GM15510 (cell line): Measurements from ENCODE around the gene PSPH.

Experiments
- POLR2A ChIP-seq: IDR thresholded peaks from 3 replicates; pipeline ENCODE4 v1.6.1; 2011; ENCODE audit warnings: borderline replicate concordance; ENCODE audit not compliant: insufficient read length; ENCODE audit errors: extremely low read depth

The PSPH gene

GRCh38 chr7:56051339-56052191 is at the start of gene PSPH, which contains the start of gene CCT6A:
Gene PSPH, minus strand, starts transcription at chr7:56051444. Its CDS starts 30,232 bp downstream, at chr7:56021212.
Gene CCT6A, plus strand, starts transcription at chr7:56051765. Its CDS starts 84 bp downstream, at chr7:56051849.
- peak; percentile 89 for TF ChIP-seq POLR2A

GRCh38 chr7:56099653-56100052 is 48.4 kb upstream of the PSPH start:
- no peak for TF ChIP-seq POLR2A

GRCh38 chr7:56097700-56098099 is 46.5 kb upstream of the PSPH start:
- TF ChIP-seq POLR2A = no peak

GRCh38 chr7:56092789-56093531 is 41.7 kb upstream of the PSPH start, which contains the start of gene PHKG1:
Gene PHKG1, minus strand, starts transcription at chr7:56092952. Its CDS starts 4,011 bp downstream, at chr7:56088941.
- TF ChIP-seq POLR2A = no peak

- TF ChIP-seq POLR2A = no peak
Measured at GRCh38 chr7:56091591-56091990, 40.3 kb upstream of the PSPH start.

- TF ChIP-seq POLR2A = no peak
Measured at GRCh38 chr7:56087445-56087844, 36.2 kb upstream of the PSPH start.

- no peak for TF ChIP-seq POLR2A
Measured at GRCh38 chr7:56086761-56087160, 35.5 kb upstream of the PSPH start.

- no peak for TF ChIP-seq POLR2A
Measured at GRCh38 chr7:56083150-56083785, 32.0 kb upstream of the PSPH start.

- no peak for TF ChIP-seq POLR2A
Measured at GRCh38 chr7:56081626-56082340, 30.5 kb upstream of the PSPH start.

- TF ChIP-seq POLR2A = no peak
Measured at GRCh38 chr7:56079450-56080185, 28.4 kb upstream of the PSPH start.

GRCh38 chr7:56078196-56078595 is 27.0 kb upstream of the PSPH start:
- TF ChIP-seq POLR2A = no peak

GRCh38 chr7:56077681-56078080 is 26.4 kb upstream of the PSPH start:
- TF ChIP-seq POLR2A = no peak

GRCh38 chr7:56074371-56074791 is 23.1 kb upstream of the PSPH start:
- no peak for TF ChIP-seq POLR2A
